HCT116 (cell line): ENCODE measurements around the gene PIK3R2. TPM values are rescaled to one million over a fixed set of nuclear protein-coding genes. Genes with fewer than 3 reads are reported as not detected.

ENCODE experiments used
- ATAC-seq: fragments of 200-7000 bp; cut with Tn5 transposase; 2 replicates; pipeline ENCODE4 v1.9.1; 2020; ENCODE audit warnings: mild to moderate bottlenecking, moderate library complexity
- BruUV-seq: library from RNA; stranded (reverse); fragments of 400-500 nt; replicated peaks from 2 replicates; lab custom pipeline; 2021; lab: Mats Ljungman, UMichigan
- CTCF ChIA-PET: fragments of 300-600 bp; sonication (Branson Sonifier 250); formaldehyde crosslinking; loops from one replicate; lab custom pipeline; 2021; ENCODE audit warnings: antibody characterized with exemption; lab: Charles Lee
- POLR2A ChIA-PET: fragments of 300-600, 350-600 bp; sonication (Branson Sonifier 250); formaldehyde crosslinking; loops from one replicate; lab custom pipeline; 2021; ENCODE audit warnings: antibody characterized with exemption; lab: Charles Lee
- RAD21 ChIA-PET, 2 experiments: fragments of 300-600 bp; sonication (Branson Sonifier 250); formaldehyde crosslinking; loops; one replicate each; lab custom pipeline; 2023; ENCODE audit warnings: low total read pairs in 2 of 2; ENCODE audit not compliant: uncharacterized antibody in 2 of 2, unreplicated experiment in 2 of 2, low non-redundant PET in 1 of 2; lab: Charles Lee
- DNase-seq: peaks from one replicate; pipeline ENCODE4 v3.0.0-alpha.2; 2010; ENCODE audit warnings: low read depth, low spot score
- H2AFZ ChIP-seq: fragments of 200-600 bp; shearing (Covaris generic), sonication (generic); 2 replicates; pipeline ENCODE4 v1.6.1; 2017; ENCODE audit warnings: low read depth, mixed run types, mixed read lengths, antibody characterized with exemption, low read length; ENCODE audit not compliant: poor library complexity, severe bottlenecking
- H3K27ac ChIP-seq: 2 replicates; pipeline ENCODE4 v1.5.1; 2012; ENCODE audit warnings: low read depth, low read length
- H3K27me3 ChIP-seq: fragments of 200-600 bp; sonication (generic); 2 replicates; pipeline ENCODE4 v1.6.1; 2016; ENCODE audit warnings: mixed run types, low read length, mixed read lengths; ENCODE audit not compliant: insufficient read depth
- H3K36me3 ChIP-seq, 2 experiments: fragments of 200-500 bp in 1 of 2; fragments of 200-600 bp in 1 of 2; sonication (Bioruptor generic) in 1 of 2; sonication (generic) in 1 of 2; 2 replicates each; pipeline versions ENCODE4 v1.5.1 to v1.6.1; 2014 to 2016; ENCODE audit warnings: low read length in 2 of 2, inconsistent platforms in 1 of 2, mixed read lengths in 1 of 2, mixed run types in 1 of 2; ENCODE audit not compliant: insufficient read depth in 2 of 2, control insufficient read depth in 1 of 2
- H3K4me1 ChIP-seq, 2 experiments: fragments of 200-600 bp in 1 of 2; sonication (generic) in 1 of 2; 2 replicates each; pipeline versions ENCODE4 v1.5.1 to v1.6.1; 2012 to 2017; ENCODE audit warnings: low read length in 2 of 2, inconsistent platforms in 1 of 2, mild to moderate bottlenecking in 1 of 2, mixed read lengths in 1 of 2, mixed run types in 1 of 2, moderate library complexity in 1 of 2; ENCODE audit not compliant: insufficient read depth in 2 of 2, control insufficient read depth in 1 of 2
- H3K4me2 ChIP-seq: fragments of 200-600 bp; sonication (generic); 2 replicates; pipeline ENCODE4 v1.6.1; 2017; ENCODE audit warnings: mixed run types, low read length, mixed read lengths
- H3K4me3 ChIP-seq, 2 experiments: fragments of 200-600 bp in 1 of 2; sonication (generic) in 1 of 2; replicated peaks in 1 of 2; 2 replicates each; pipeline ENCODE4 v1.5.1; 2011 to 2016; ENCODE audit warnings: low read length in 2 of 2, control low read depth in 1 of 2, low read depth in 1 of 2, mild to moderate bottlenecking in 1 of 2, mixed read lengths in 1 of 2, mixed run types in 1 of 2
- H3K79me2 ChIP-seq: fragments of 200-600 bp; sonication (generic); 2 replicates; pipeline ENCODE4 v1.6.1; 2017; ENCODE audit warnings: mild to moderate bottlenecking, mixed run types, low read length, moderate library complexity, mixed read lengths; ENCODE audit not compliant: insufficient read depth
- H3K9ac ChIP-seq: fragments of 200-600 bp; sonication (generic); 2 replicates; pipeline ENCODE4 v1.6.1; 2016; ENCODE audit warnings: low read length, mixed read lengths
- H3K9me2 ChIP-seq: fragments of 200-600 bp; sonication (generic), shearing (Covaris generic); 2 replicates; pipeline ENCODE4 v1.6.1; 2017; ENCODE audit warnings: mixed run types, mild to moderate bottlenecking, moderate library complexity; ENCODE audit not compliant: insufficient read depth
- H3K9me3 ChIP-seq, 2 experiments: fragments of 200-500 bp in 1 of 2; fragments of 200-600 bp in 1 of 2; sonication (Bioruptor generic) in 1 of 2; sonication (generic) in 1 of 2; 2 replicates each; pipeline ENCODE4 v1.6.1; 2014 to 2017; ENCODE audit warnings: low read length in 2 of 2, mixed read lengths in 2 of 2, inconsistent platforms in 1 of 2, low read depth in 1 of 2, mild to moderate bottlenecking in 1 of 2, mixed run types in 1 of 2, moderate library complexity in 1 of 2; ENCODE audit not compliant: control insufficient read depth in 1 of 2, insufficient read depth in 1 of 2
- H4K20me1 ChIP-seq: fragments of 200-600 bp; sonication (generic), shearing (Covaris generic); 2 replicates; pipeline ENCODE4 v1.6.1; 2017; ENCODE audit warnings: mixed run types, mild to moderate bottlenecking, moderate library complexity; ENCODE audit not compliant: insufficient read depth
- ATF3 ChIP-seq: IDR thresholded peaks from 2 replicates; pipeline ENCODE4 v1.6.1; 2012
- CTCF ChIP-seq, 3 experiments: fragments of 200-600 bp in 1 of 3; sonication (generic) in 1 of 3; IDR thresholded peaks in 2 of 3; conservative IDR thresholded peaks in 1 of 3; 2 replicates each; pipeline ENCODE4 v1.5.1; 2012 to 2017; ENCODE audit warnings: low read depth in 2 of 3, low read length in 2 of 3, antibody characterized with exemption in 1 of 3, borderline replicate concordance in 1 of 3, control low read depth in 1 of 3, mild to moderate bottlenecking in 1 of 3, mixed read lengths in 1 of 3, mixed run types in 1 of 3, moderate library complexity in 1 of 3; ENCODE audit not compliant: insufficient read depth in 1 of 3
- EGR1 ChIP-seq: IDR thresholded peaks from 2 replicates; pipeline ENCODE4 v1.6.1; 2012; ENCODE audit warnings: low read depth
- MAX ChIP-seq: IDR thresholded peaks from 2 replicates; pipeline ENCODE4 v1.6.1; 2012
- RAD21 ChIP-seq: IDR thresholded peaks from 2 replicates; pipeline ENCODE4 v1.6.1; 2012; ENCODE audit warnings: low read depth, mild to moderate bottlenecking
- SP1 ChIP-seq: IDR thresholded peaks from 2 replicates; pipeline ENCODE4 v1.6.1; 2012; ENCODE audit warnings: low read depth
- ZBTB33 ChIP-seq: IDR thresholded peaks from 2 replicates; pipeline ENCODE4 v1.6.1; 2011; ENCODE audit warnings: mild to moderate bottlenecking, low read length, moderate library complexity; ENCODE audit not compliant: insufficient replicate concordance; ENCODE audit errors: extremely low read depth
- intact Hi-C: fragments of 100-400 bp; cut with micrococcal nuclease; formaldehyde crosslinking; loops from 2 replicates; pipeline ENCODE4 v1.10.0; 2022
- total RNA-seq: library from RNA; stranded (reverse); gene quantifications from one replicate; pipeline ENCODE4 v1.2.1, GENCODE V29; 2021; ENCODE audit not compliant: unreplicated experiment

The PIK3R2 gene
- total RNA-seq, 1 experiment from 2014 or later, result 53.4 TPM

- H3K9ac ChIP-seq, result peak overlapping the region; percentile 75
- POLR2A ChIA-PET, result interaction anchor here (1.1 to 1.6 kb wide), 3 partner anchors 10 to 188 kb away, joined by 3 to 6 read pairs (median 4); partner anchors contain the start of gene MPV17L2
- TF ChIP-seq RAD21, result no peak; the same call in 1 of the 2 replicates
- TF ChIP-seq ZBTB33, result no peak
- peak in 2 of 3 experiments; percentile 10 to 39; a peak in 3 of 6 replicates for TF ChIP-seq CTCF (IDR thresholded peaks at IDR 0.05 in 2 of 3, conservative IDR thresholded peaks at IDR 0.05 in 1 of 3; ENCODE audit: borderline replicate concordance in 1 of 3, insufficient read depth in 1 of 3, low read depth in 2 of 3, low read length in 2 of 3)
- peak; percentile 75; the same call in 1 of the 2 replicates for TF ChIP-seq MAX
- TF ChIP-seq SP1, result no peak
- no peak for TF ChIP-seq EGR1
- TF ChIP-seq ATF3, result no peak
- H2AFZ ChIP-seq, result no peak overlapping the region
- no peaks in the 10 kb centered on the region for H4K20me1 ChIP-seq
- H3K27me3 ChIP-seq, result no peaks in the 10 kb centered on the region
- peak overlapping the region; percentile 82 to 87 for H3K4me3 ChIP-seq
- RAD21 ChIA-PET, result no interaction called here
- CTCF ChIA-PET, result interaction anchor here (1.0 to 5.9 kb wide), 4 partner anchors 10 to 90 kb away, joined by 5 to 106 read pairs (median 6); partner anchors contain the start of gene MPV17L2
- BruUV-seq, result no TSS peak
- H3K79me2 ChIP-seq, result peaks cover 16% of the 10 kb centered on the region; the same call in 1 of the 2 replicates
- ATAC-seq, result no peak
- H3K9me3 ChIP-seq, result no peaks in the 10 kb centered on the region
- H3K9me2 ChIP-seq, result no peaks in the 10 kb centered on the region
- H3K27ac ChIP-seq, result peak overlapping the region; percentile 59; the same call in 1 of the 2 replicates
- peaks cover 11 to 23% of the 10 kb centered on the region in 2 experiments for H3K4me1 ChIP-seq
- H3K4me2 ChIP-seq, result peak overlapping the region; percentile 100
- intact Hi-C loops, result loop anchor here (10.0 kb wide), 1 partner anchor 122 kb away; the partner anchor contains the start of gene LSM4
- H3K36me3 ChIP-seq, result peaks cover 8 to 20% of the 10 kb centered on the region in 2 experiments; a peak in 3 of 4 replicates
- no peak for DNase-seq
Measured at GRCh38 chr19:18202778-18203407, 49.9 kb downstream of the PIK3R2 start.
